Measurements from ENCODE around the gene MED7. TPM values are rescaled to one million over a fixed set of nuclear protein-coding genes. Genes with fewer than 3 reads are reported as not detected.

Gene MED7
- total RNA-seq, 1 donor from 2014 or later: 18.2 TPM

DNA sequence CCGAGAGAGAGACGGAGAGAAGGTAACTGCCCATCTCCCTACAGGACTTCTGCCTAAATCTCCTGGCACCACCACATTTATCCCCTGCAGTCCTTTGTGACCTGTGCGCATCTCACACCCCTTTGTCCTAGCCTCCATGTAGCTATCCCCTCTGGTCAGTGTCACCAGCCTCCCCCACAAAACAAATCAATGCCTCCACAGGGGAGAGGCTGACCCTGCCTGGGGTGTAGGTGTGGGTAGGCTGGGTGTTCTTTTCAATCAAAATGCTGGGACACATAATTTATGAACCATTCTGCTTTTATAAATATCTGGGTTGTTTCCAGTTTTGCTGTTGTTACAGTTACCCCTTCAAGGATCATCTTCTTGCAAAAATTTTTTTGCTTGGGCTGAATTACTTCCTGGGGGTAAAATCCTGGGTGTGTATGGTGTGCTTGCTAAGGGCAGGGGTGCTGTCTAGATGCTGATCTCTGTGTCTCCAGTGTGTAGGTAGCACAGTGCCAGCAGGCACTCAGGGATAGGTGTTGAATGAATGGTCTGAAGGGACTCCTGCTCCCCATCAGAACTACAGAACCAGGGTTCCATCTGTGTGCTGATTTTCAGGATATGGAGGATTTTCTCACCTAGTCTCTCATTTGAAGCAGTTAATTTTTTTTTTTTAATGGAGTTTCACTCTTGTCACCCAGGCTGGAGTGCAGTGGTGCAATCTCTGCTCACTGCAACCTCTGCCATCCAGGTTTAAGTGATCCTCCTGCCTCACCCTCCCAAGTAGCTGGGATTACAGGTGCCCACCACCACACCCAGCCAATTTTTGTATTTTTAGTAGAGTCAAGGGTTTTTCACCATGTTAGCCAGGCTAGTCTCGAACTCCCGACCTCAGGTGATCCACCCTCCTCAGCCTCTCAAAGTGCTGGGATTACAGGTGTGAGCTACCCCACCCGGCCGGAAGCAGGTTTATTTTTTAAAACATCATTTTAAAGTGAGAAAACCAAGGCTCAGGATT, 23.8 kb upstream of the MED7 start, which contains the start of gene GARIN3:
GARIN3 (minus strand) TSS at position 51 of the 1,000 bp plus-strand sequence. CDS start 96 bp downstream, outside the sequence.
- no peaks in the 10 kb centered on the region for H3K36me3 Mint-ChIP-seq (ENCODE audit: insufficient read depth)
- no peak within 1 kb of the TSS for H3K27ac Mint-ChIP-seq
- H3K9me3 Mint-ChIP-seq (ENCODE audit: low read depth): peaks cover 12% of the 10 kb centered on the region
- no peaks in the 10 kb centered on the region for H3K27me3 Mint-ChIP-seq
- no peak for DNase-seq (ENCODE audit: low spot score, unreplicated experiment)
- TF ChIP-seq, protein P1, sequence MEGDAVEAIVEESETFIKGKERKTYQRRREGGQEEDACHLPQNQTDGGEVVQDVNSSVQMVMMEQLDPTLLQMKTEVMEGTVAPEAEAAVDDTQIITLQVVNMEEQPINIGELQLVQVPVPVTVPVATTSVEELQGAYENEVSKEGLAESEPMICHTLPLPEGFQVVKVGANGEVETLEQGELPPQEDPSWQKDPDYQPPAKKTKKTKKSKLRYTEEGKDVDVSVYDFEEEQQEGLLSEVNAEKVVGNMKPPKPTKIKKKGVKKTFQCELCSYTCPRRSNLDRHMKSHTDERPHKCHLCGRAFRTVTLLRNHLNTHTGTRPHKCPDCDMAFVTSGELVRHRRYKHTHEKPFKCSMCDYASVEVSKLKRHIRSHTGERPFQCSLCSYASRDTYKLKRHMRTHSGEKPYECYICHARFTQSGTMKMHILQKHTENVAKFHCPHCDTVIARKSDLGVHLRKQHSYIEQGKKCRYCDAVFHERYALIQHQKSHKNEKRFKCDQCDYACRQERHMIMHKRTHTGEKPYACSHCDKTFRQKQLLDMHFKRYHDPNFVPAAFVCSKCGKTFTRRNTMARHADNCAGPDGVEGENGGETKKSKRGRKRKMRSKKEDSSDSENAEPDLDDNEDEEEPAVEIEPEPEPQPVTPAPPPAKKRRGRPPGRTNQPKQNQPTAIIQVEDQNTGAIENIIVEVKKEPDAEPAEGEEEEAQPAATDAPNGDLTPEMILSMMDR (IDR thresholded peaks at IDR 0.05; ENCODE audit: unreplicated experiment): no peak
- H3K4me1 Mint-ChIP-seq (ENCODE audit: low read depth): no peaks in the 10 kb centered on the region
- no peak within 1 kb of the TSS for H3K4me3 Mint-ChIP-seq (ENCODE audit: low read depth)

DNA sequence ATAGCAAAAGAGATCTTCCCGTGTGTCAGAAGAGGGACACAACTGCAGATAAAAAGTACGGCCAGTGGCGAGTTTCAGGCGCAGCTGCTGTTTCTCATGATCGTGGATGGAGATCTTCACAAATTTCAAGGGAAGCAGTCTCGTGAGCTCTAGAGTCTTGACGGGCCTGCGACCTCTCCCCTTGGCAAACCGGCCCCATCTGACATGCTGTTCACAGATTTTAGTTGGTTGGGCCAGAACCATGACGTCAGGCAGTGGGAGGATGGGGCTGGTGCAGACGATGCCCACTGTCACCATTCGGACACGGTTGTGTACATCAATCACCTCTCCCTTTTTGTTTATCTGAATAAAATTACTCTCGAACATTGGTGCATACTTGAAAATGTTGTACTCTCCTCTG, 23.0 kb upstream of the MED7 start:
- no peaks in the 10 kb centered on the region for H3K36me3 Mint-ChIP-seq (ENCODE audit: insufficient read depth)
- TF ChIP-seq, protein P1 (IDR thresholded peaks at IDR 0.05; ENCODE audit: unreplicated experiment): no peak
- H3K4me1 Mint-ChIP-seq (ENCODE audit: low read depth): no peaks in the 10 kb centered on the region
- H3K27ac Mint-ChIP-seq: no peak overlapping the region
- no peak overlapping the region for H3K4me3 Mint-ChIP-seq (ENCODE audit: low read depth)
- H3K27me3 Mint-ChIP-seq: no peaks in the 10 kb centered on the region
- no peak for DNase-seq (ENCODE audit: low spot score, unreplicated experiment)
- peaks cover 8% of the 10 kb centered on the region for H3K9me3 Mint-ChIP-seq (ENCODE audit: low read depth)

DNA sequence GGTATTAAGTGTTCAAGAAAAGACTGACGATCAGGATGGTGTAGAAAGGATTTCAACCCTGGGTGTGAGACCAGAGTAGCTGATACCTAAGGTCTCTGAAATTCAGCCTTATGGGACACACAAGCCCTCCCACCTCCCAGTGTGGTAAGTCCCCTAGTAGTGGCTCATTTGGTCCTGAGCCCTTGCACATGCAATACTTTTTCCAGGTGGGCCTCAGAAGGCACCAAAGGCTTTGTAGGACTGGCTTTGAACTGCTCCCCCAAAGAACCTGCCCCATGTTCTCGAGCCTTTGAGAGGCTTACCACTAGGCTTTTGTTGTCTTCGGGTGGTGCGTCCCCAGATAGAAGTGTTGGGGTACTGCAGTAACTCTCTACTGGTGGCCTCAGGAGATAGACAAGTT, 22.6 kb upstream of the MED7 start:
- TF ChIP-seq, protein P1 (IDR thresholded peaks at IDR 0.05; ENCODE audit: unreplicated experiment): no peak
- Mint-ChIP-seq H3K4me1 (ENCODE audit: low read depth) (no peaks in the 10 kb centered on the region), H3K4me3 (ENCODE audit: low read depth) (no peak overlapping the region), H3K27me3 (no peaks in the 10 kb centered on the region), H3K36me3 (ENCODE audit: insufficient read depth) (no peaks in the 10 kb centered on the region), H3K9me3 (ENCODE audit: low read depth) (peaks cover 4% of the 10 kb centered on the region), H3K27ac (no peak overlapping the region)
- no peak for DNase-seq (ENCODE audit: low spot score, unreplicated experiment)

DNA sequence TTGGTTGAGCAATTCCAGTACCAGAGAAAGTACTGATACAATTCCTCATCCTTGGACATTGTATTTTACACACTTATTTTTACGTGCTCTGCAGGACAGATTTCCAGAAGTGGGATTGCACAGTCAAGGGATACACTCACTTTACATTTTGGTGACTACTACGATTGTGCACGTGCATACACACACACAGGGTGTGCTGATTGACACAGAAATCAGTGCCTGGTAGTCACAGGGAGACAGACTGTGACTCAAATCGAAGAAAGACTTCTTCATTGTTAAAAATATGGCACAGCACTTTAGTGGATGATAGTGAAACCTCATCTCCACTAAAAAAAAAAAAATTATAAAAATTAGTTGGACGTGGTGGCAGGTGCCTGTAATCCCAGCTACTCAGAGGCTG, 21.9 kb upstream of the MED7 start:
- H3K4me3 Mint-ChIP-seq (ENCODE audit: low read depth): no peak overlapping the region
- no peaks in the 10 kb centered on the region for H3K4me1 Mint-ChIP-seq (ENCODE audit: low read depth)
- H3K9me3 Mint-ChIP-seq (ENCODE audit: low read depth): peaks cover under 1% of the 10 kb centered on the region
- TF ChIP-seq, protein P1 (IDR thresholded peaks at IDR 0.05; ENCODE audit: unreplicated experiment): no peak
- no peak for DNase-seq (ENCODE audit: low spot score, unreplicated experiment)
- H3K27me3 Mint-ChIP-seq: peaks cover 3% of the 10 kb centered on the region
- no peaks in the 10 kb centered on the region for H3K36me3 Mint-ChIP-seq (ENCODE audit: insufficient read depth)
- H3K27ac Mint-ChIP-seq: no peak overlapping the region

DNA sequence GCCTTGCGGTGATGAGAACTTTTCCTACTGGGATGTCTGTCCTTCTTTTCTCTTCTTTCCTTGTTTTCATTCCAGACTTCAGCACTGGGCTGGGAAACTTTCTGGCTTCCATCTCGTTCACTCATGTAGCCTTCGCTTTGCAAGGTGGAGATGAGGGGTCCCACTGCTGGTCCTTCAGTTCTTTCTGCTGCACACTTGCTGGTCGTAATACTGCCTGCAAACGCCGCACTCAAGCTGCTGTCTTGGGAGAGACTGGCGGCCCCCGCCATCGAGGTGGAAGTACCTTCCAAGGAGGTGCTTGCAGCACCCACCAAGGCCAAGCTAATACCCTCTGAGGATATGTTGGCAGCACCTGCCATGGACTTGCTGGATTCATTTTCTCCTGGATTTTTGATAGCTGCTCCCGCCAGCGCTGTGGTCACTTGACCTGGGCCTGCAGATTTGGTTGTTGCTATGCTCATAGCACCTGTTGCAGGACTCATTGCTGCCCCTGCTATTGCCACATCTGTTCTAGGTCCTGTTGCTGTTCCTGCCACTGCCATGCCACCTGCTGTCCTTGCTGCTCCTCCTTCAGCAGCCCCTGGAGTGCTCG, 20.4 kb upstream of the MED7 start:
- Mint-ChIP-seq H3K4me3 (ENCODE audit: low read depth) (no peak overlapping the region), H3K9me3 (ENCODE audit: low read depth) (no peaks in the 10 kb centered on the region), H3K27ac (no peak overlapping the region), H3K4me1 (ENCODE audit: low read depth) (no peaks in the 10 kb centered on the region), H3K36me3 (ENCODE audit: insufficient read depth) (no peaks in the 10 kb centered on the region), H3K27me3 (peaks cover 3% of the 10 kb centered on the region)
- DNase-seq (ENCODE audit: low spot score, unreplicated experiment): no peak
- TF ChIP-seq, protein P1 (IDR thresholded peaks at IDR 0.05; ENCODE audit: unreplicated experiment): no peak

Measured in progenitor cell of endocrine pancreas (in vitro differentiated cells).